Globus pallidus (tissue), 1 donor: Measurements from ENCODE around the gene DRAXIN.

Experiments
- DNase-seq: peaks from one replicate; pipeline ENCODE4 v3.0.0-alpha.2; 2015; ENCODE audit warnings: low spot score

Gene DRAXIN

GRCh38 chr1:11736746-11737639 is 45.5 kb downstream of the DRAXIN start:
- no peak for DNase-seq

GRCh38 chr1:11738096-11738495 is 46.6 kb downstream of the DRAXIN start:
- DNase-seq = no peak

GRCh38 chr1:11738783-11739182 is 47.3 kb downstream of the DRAXIN start:
- DNase-seq = no peak

- no peak for DNase-seq
Observed at GRCh38 chr1:11740258-11741192, 49.0 kb downstream of the DRAXIN start.

- no peak for DNase-seq
Observed at GRCh38 chr1:11741482-11741881, 50.0 kb downstream of the DRAXIN start.

GRCh38 chr1:11741919-11742558 is 50.5 kb downstream of the DRAXIN start:
- no peak for DNase-seq

- no peak for DNase-seq
Observed at GRCh38 chr1:11744287-11744686, 52.8 kb downstream of the DRAXIN start.

GRCh38 chr1:11746092-11746491 is 54.6 kb downstream of the DRAXIN start:
- DNase-seq = no peak

- no peak for DNase-seq
Observed at GRCh38 chr1:11746795-11747487, 55.4 kb downstream of the DRAXIN start.

GRCh38 chr1:11748294-11749202 is 57.0 kb downstream of the DRAXIN start:
- no peak for DNase-seq

GRCh38 chr1:11749203-11749689 is 57.7 kb downstream of the DRAXIN start:
- DNase-seq = no peak

GRCh38 chr1:11749996-11750395 is 58.5 kb downstream of the DRAXIN start:
- no peak for DNase-seq

- DNase-seq = no peak
Observed at GRCh38 chr1:11751087-11751486, 59.6 kb downstream of the DRAXIN start.

GRCh38 chr1:11752359-11753088 is 61.0 kb downstream of the DRAXIN start:
- no peak for DNase-seq

GRCh38 chr1:11753555-11754208 is 62.2 kb downstream of the DRAXIN start:
- DNase-seq = no peak

GRCh38 chr1:11757047-11757446 is 65.5 kb downstream of the DRAXIN start:
- no peak for DNase-seq

GRCh38 chr1:11759791-11760190 is 68.3 kb downstream of the DRAXIN start:
- no peak for DNase-seq

- no peak for DNase-seq
Observed at GRCh38 chr1:11761285-11761684, 69.8 kb downstream of the DRAXIN start.

- no peak for DNase-seq
Observed at GRCh38 chr1:11761988-11762406, 70.5 kb downstream of the DRAXIN start, which contains the start of gene C1orf167. Gene C1orf167 (plus strand): TSS chr1:11762193. CDS start chr1:11764401, 2,208 bp downstream.
